ACC112 (cell line): ENCODE data around the gene CHPF2.

ENCODE experiments used
- H2AFZ ChIP-seq: fragments of 200-600 bp; sonication (generic); one replicate; pipeline ENCODE4 v1.6.0; 2017; ENCODE audit warnings: antibody characterized with exemption, low read length; ENCODE audit not compliant: unreplicated experiment
- H3K27ac ChIP-seq: fragments of 200-600 bp; sonication (generic); 2 replicates; pipeline ENCODE4 v1.5.1; 2014; ENCODE audit warnings: low read depth, mild to moderate bottlenecking, antibody characterized with exemption, low read length, moderate library complexity
- H3K27me3 ChIP-seq: fragments of 200-600 bp; sonication (generic); 2 replicates; pipeline ENCODE4 v1.6.1; 2014; ENCODE audit warnings: mild to moderate bottlenecking, antibody characterized with exemption, low read length, moderate library complexity, mixed read lengths; ENCODE audit not compliant: insufficient read depth
- H3K36me3 ChIP-seq: fragments of 200-600 bp; sonication (generic); 2 replicates; pipeline ENCODE4 v1.6.1; 2016; ENCODE audit warnings: mild to moderate bottlenecking, antibody characterized with exemption, low read length, moderate library complexity, mixed read lengths; ENCODE audit not compliant: insufficient read depth
- H3K4me1 ChIP-seq: fragments of 200-600 bp; sonication (generic); one replicate; pipeline ENCODE4 v1.6.1; 2016; ENCODE audit warnings: low read length, mixed read lengths; ENCODE audit not compliant: insufficient read depth, unreplicated experiment, control insufficient read depth
- H3K4me3 ChIP-seq: fragments of 200-600 bp; sonication (generic); 2 replicates; pipeline ENCODE4 v1.5.1; 2014; ENCODE audit warnings: mild to moderate bottlenecking, low read depth, low read length
- H3K79me2 ChIP-seq: fragments of 200-600 bp; sonication (generic); one replicate; pipeline ENCODE4 v1.6.0; 2016; ENCODE audit warnings: low read length; ENCODE audit not compliant: control insufficient read depth, unreplicated experiment, insufficient read depth

The CHPF2 gene

GRCh38 chr7:151235091-151235787 lies 3.0 kb downstream of the CHPF2 start:
- Histone ChIP-seq H3K4me3 (no peak overlapping the region; the same call in 1 of the 2 replicates), H3K27me3 (no peaks in the 10 kb centered on the region), H3K4me1 (peaks cover 21% of the 10 kb centered on the region), H3K36me3 (peaks cover 7% of the 10 kb centered on the region; the same call in 1 of the 2 replicates), H3K79me2 (peaks cover 61% of the 10 kb centered on the region), H2AFZ (no peak overlapping the region), H3K27ac (no peak overlapping the region)

GRCh38 chr7:151236406-151236805 lies 4.1 kb downstream of the CHPF2 start:
- H3K4me1 ChIP-seq: peaks cover 16% of the 10 kb centered on the region
- H3K4me3 ChIP-seq: no peak overlapping the region
- no peak overlapping the region for H2AFZ ChIP-seq
- H3K27me3 ChIP-seq: no peaks in the 10 kb centered on the region
- peaks cover 61% of the 10 kb centered on the region for H3K79me2 ChIP-seq
- no peak overlapping the region for H3K27ac ChIP-seq
- H3K36me3 ChIP-seq: peaks cover 7% of the 10 kb centered on the region; the same call in 1 of the 2 replicates

GRCh38 chr7:151237244-151238189 lies 5.2 kb downstream of the CHPF2 start:
- Histone ChIP-seq H3K79me2 (peaks cover 59% of the 10 kb centered on the region), H3K4me1 (peaks cover 11% of the 10 kb centered on the region), H3K27me3 (no peaks in the 10 kb centered on the region), H2AFZ (no peak overlapping the region), H3K36me3 (peaks cover 7% of the 10 kb centered on the region; the same call in 1 of the 2 replicates), H3K4me3 (no peak overlapping the region), H3K27ac (no peak overlapping the region)

GRCh38 chr7:151238190-151238810 lies 6.0 kb downstream of the CHPF2 start:
- Histone ChIP-seq H3K4me1 (peaks cover 16% of the 10 kb centered on the region), H3K36me3 (peaks cover 7% of the 10 kb centered on the region; the same call in 1 of the 2 replicates), H3K4me3 (no peak overlapping the region), H3K27ac (no peak overlapping the region), H2AFZ (no peak overlapping the region), H3K79me2 (peaks cover 51% of the 10 kb centered on the region), H3K27me3 (no peaks in the 10 kb centered on the region)

GRCh38 chr7:151238924-151239836 lies 6.9 kb downstream of the CHPF2 start:
- no peak overlapping the region for H3K27ac ChIP-seq
- peaks cover 42% of the 10 kb centered on the region for H3K79me2 ChIP-seq
- H2AFZ ChIP-seq: no peak overlapping the region
- peaks cover 6% of the 10 kb centered on the region; the same call in 1 of the 2 replicates for H3K36me3 ChIP-seq
- no peak overlapping the region for H3K4me3 ChIP-seq
- no peaks in the 10 kb centered on the region for H3K27me3 ChIP-seq
- H3K4me1 ChIP-seq: peaks cover 7% of the 10 kb centered on the region

- H2AFZ ChIP-seq: no peak overlapping the region
- no peaks in the 10 kb centered on the region for H3K27me3 ChIP-seq
- H3K4me3 ChIP-seq: no peak overlapping the region
- H3K36me3 ChIP-seq: 0 out of 2 replicates have a peak, but pooled peaks cover 4% of the 10 kb centered on the region
- H3K27ac ChIP-seq: no peak overlapping the region
- H3K4me1 ChIP-seq: peaks cover 10% of the 10 kb centered on the region
- peaks cover 35% of the 10 kb centered on the region for H3K79me2 ChIP-seq
Observed at GRCh38 chr7:151239837-151240459, 7.7 kb downstream of the CHPF2 start.

GRCh38 chr7:151240536-151240935 lies 8.3 kb downstream of the CHPF2 start:
- Histone ChIP-seq H3K4me1 (peaks cover 14% of the 10 kb centered on the region), H3K36me3 (0 out of 2 replicates have a peak, but pooled peaks cover 4% of the 10 kb centered on the region), H2AFZ (no peak overlapping the region), H3K79me2 (peaks cover 29% of the 10 kb centered on the region), H3K27me3 (no peaks in the 10 kb centered on the region), H3K4me3 (no peak overlapping the region), H3K27ac (peak overlapping the region; percentile 49)

- H3K27ac ChIP-seq: peak overlapping the region; percentile 49
- peaks cover 18% of the 10 kb centered on the region for H3K4me1 ChIP-seq
- 0 out of 2 replicates have a peak, but pooled peaks cover 4% of the 10 kb centered on the region for H3K36me3 ChIP-seq
- H2AFZ ChIP-seq: no peak overlapping the region
- H3K79me2 ChIP-seq: peaks cover 23% of the 10 kb centered on the region
- no peak overlapping the region for H3K4me3 ChIP-seq
- H3K27me3 ChIP-seq: no peaks in the 10 kb centered on the region
Observed at GRCh38 chr7:151240942-151241754, 8.9 kb downstream of the CHPF2 start.

GRCh38 chr7:151241755-151242096 lies 9.4 kb downstream of the CHPF2 start:
- Histone ChIP-seq H3K4me3 (no peak overlapping the region), H3K36me3 (0 out of 2 replicates have a peak, but pooled peaks cover 4% of the 10 kb centered on the region), H3K79me2 (peaks cover 18% of the 10 kb centered on the region), H3K27ac (no peak overlapping the region), H3K4me1 (peaks cover 24% of the 10 kb centered on the region), H3K27me3 (no peaks in the 10 kb centered on the region), H2AFZ (no peak overlapping the region)
